GM18519 (cell line): ENCODE measurements around the gene TOR1AIP1.

Experiments
- ATAC-seq: cut with Tn5 transposase; IDR thresholded peaks from one replicate; pipeline ENCODE4 v1.9.1; 2021; ENCODE audit warnings: mild to moderate bottlenecking, moderate library complexity; ENCODE audit not compliant: unreplicated experiment, low FRiP score

The TOR1AIP1 gene

DNA sequence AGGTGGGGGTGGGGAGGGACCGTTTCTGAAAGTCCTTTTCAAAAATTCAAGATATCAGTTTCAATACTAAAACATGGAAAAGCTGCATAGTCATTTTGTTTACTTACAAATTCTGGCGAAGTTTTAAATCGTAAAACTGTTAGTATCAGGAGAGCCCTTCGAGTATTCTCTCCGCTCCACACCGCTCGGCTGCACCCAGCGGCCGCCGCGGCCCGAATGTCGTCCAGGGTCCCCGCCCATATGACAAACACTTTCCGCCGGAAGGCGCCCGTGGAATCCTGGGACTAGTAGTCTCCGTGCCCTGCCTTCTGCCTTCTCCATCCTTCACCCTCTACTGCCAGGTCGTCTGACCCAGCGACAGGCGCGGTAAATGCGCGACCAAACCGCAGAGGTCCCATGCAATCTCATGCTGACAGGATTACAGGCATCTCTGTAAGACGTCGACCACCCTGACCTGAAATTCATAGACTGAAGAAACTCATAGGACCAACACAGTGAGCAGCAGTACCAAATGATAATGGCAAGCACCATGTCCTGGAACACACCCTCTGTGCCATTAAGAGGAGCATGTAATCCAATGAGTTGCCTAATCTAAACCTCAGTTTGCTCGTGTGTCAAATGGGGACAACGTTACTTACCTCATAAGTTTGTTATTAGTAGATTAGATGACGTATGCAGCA lies 4.4 kb upstream of the TOR1AIP1 start, which contains the start of gene TOR1AIP2:
TOR1AIP2 (minus strand) TSS at position 218 of the 680 bp plus-strand sequence. CDS start 25,138 bp downstream, outside the sequence.
- ATAC-seq, result peak; percentile 41

DNA sequence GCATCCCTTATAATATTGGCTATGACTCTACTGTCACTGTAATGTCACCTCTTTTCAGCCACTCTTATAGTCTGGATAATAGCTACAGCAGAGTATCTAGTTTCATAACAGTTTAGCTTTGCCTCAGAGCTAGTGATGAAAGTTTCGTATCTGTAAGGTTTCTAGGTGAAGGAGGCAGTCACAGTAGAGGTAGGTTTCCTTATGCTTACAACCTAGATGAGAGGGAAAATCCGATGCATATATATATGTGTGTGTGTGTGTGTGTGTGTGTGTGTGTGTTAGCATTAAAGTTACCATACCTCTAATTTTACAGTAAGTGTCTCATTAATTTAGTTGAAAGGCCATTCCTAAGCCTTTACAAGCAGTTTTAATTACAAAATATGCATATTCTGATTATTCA lies 2.3 kb upstream of the TOR1AIP1 start:
- no peak for ATAC-seq

DNA sequence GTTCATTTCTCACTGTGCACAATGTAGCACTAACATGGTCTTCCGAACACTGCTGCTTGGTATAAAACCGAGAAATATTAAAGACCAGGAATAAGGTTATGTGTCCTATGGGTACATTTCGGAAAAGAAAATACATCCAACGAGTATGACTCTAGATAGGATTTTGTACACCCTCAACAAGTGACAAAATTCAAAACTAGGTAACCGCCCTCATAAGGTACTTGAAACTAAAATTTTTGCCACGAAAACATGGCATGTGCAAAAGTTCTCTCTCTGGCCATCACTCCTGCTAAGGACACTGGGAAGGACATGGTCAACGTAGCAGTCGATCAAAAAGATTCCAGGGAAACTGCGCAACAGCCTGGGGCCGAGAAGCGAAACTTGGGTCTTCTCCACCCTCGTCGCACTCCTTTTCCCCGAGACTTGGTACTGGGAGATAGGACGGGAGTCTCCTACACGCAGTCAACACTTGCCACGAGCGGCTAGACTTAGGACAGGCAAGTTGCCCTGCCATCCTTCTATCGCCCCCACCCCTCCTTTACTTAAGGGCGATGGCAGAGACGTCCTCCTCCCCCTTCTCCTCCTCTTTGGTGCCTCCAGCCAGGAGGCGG lies 338 bp upstream of the TOR1AIP1 start:
- ATAC-seq, result no peak

DNA sequence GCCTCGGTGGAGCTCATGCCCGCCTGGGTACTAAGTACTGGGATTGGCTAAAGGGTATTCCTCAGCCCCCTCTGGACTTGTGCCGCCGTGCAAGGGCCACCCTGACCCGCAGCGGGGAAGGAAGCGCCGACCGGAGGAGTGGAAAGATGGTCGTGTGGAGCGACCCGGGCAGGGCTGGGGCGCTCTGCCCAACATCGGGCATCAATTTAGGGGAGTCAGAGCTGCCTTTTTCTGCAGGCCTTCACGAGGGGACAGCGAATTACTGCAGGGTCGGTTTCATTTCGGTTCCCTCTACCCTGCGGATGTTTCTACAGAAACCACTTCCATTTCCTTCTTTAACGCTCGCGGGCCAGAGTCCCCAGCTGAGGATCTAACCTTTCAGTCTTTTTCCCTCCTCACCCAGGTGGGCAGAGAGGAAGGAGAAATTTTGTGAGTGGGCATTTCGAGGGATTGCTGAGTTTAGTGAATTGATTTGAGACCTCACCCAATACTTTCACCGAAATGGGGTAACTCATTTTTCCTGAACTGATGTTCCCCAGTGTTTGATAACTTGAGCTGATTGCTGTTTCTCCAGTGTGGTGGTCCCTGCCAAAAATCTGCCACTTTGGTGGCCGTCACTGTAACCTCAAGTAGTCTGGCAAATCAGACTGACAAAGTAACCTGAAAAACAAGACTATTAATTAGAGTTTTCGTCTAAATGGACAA lies 1.1 kb downstream of the TOR1AIP1 start:
- peak; percentile 0 for ATAC-seq

DNA sequence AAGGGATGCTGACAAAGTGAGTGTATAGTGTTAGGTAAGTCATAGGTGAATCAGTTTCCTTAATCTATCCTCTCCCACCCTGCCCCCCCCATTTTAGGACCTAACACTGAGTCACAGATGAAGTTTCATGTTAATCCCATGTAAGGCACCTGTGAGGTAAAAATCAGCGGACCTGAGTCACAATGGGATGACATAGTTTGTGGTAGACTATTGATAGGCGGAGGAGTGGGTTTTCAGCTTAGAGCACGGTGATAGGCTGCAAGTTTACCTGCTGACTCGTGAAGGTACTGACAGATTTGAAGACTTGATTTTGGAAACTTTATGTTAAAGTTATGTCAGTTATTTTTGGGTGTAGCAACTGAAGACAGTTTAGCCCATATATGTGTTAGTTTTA lies 1.7 kb downstream of the TOR1AIP1 start:
- ATAC-seq, result no peak

DNA sequence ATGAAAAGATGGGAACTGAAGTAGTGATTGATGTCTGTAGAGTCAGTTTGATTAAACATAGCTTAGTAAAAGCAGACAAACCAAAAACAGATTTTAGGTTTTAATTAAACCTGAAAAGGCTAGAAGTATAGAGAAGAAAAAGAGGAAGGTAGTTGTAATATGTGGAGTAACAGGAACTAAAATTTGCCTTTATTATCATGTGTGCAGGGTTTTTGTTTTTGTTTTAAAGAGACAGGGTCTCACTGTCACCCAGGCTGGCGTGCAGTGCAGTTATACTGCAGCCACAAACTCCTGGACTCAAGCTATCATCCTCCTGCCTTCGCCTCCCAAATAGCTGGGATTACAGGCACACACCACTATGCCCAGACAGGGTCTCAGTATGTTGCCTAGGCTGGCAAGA lies 6.0 kb downstream of the TOR1AIP1 start:
- ATAC-seq, result no peak

DNA sequence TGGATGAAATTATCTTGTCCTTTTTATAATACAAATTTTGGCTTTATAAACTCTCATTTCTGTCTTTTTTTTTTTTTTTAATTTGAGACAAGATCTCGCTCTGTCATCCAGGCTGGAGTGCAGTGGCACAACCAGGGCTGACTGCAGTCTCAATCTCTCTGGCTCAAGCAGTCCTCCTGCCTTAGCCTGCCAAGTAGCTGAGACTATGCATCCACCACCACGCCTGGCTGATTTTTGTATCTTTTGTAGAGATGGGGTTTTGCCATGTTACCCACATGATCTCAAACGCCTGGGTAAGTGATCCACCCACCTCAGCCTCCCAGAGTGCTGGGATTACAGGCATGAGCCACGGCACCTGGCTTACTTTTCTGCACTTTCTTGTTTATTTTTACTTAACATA lies 7.5 kb downstream of the TOR1AIP1 start:
- no peak for ATAC-seq

DNA sequence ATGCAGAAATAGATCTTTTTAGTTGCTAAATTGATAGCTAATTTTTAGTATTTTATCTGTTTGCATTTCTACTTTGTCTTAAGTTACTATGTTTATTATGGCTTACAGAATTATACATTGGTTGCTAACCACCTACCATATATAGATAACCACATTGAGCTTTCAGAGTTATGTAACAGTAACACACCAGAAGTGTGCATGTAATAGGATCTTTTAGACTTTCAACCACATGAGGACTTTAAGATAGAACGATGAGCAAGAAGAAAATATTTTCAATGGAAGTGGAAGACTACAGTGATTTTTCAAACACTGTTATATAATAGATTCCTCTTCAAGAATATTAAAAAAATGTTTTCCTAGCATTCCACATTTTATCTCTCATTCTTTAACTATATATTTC lies 28.8 kb downstream of the TOR1AIP1 start:
- no peak for ATAC-seq

DNA sequence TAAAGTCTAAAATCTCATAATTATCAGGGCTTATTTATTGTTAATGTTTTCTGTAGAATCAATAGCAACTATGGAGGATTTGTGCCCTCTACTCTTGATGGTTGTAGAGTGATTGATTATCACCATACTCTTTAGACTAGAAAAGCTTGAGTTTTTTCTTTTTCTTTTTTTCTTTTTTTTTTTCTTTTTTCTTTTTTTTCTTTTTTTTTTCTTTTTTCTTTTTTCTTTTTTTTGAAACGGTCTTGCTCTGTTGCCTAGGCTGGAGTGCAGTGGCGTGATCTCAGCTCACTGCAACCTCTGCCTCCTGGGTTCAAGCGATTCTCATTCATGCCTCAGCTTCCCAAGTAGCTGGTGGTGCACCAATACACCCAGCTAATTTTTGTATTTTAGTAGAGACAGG lies 29.7 kb downstream of the TOR1AIP1 start:
- no peak for ATAC-seq

DNA sequence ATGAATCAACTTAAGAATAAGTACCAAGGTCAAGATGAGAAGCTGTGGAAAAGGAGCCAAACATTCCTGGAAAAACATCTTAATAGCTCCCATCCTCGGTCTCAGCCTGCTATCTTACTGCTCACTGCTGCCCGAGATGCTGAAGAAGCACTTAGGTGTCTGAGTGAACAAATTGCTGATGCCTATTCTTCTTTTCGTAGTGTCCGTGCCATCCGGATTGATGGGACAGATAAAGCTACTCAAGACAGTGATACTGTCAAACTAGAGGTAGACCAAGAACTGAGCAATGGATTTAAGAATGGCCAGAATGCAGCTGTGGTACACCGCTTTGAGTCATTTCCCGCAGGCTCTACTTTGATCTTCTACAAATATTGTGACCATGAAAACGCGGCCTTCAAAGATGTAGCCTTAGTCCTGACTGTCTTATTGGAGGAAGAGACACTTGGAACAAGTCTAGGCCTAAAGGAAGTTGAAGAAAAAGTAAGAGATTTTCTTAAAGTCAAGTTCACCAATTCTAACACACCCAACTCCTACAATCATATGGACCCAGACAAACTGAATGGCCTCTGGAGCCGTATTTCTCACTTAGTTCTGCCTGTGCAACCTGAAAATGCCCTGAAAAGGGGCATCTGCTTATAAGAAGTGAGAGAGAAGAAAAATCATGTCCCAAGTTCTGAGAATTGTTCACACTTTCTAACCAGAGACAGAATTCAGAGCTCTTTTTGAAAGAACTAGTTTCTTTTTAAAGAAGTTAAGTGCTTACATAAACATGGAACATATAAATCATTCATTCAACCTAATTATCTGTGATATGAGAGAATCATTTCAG lies 35.7 kb downstream of the TOR1AIP1 start:
- no peak for ATAC-seq

DNA sequence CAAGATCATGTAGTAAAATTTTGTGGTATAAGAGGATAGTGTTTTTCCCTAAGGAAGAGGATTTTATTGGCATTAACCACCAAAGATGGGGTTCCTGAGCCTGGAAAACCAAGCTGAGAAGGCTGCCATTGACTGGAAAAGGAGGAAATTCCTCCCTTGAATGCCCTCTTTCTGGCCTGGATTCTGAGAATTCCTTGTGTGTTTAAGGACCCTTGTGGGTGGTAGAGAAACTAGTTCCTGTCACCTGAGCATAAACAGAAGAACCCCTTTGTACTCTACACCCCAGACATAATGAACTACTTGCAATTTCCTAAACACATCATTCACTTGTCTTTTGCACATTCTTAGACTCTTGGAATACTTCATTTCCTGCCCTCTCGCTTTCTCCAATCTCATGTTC lies 39.4 kb downstream of the TOR1AIP1 start:
- no peak for ATAC-seq

DNA sequence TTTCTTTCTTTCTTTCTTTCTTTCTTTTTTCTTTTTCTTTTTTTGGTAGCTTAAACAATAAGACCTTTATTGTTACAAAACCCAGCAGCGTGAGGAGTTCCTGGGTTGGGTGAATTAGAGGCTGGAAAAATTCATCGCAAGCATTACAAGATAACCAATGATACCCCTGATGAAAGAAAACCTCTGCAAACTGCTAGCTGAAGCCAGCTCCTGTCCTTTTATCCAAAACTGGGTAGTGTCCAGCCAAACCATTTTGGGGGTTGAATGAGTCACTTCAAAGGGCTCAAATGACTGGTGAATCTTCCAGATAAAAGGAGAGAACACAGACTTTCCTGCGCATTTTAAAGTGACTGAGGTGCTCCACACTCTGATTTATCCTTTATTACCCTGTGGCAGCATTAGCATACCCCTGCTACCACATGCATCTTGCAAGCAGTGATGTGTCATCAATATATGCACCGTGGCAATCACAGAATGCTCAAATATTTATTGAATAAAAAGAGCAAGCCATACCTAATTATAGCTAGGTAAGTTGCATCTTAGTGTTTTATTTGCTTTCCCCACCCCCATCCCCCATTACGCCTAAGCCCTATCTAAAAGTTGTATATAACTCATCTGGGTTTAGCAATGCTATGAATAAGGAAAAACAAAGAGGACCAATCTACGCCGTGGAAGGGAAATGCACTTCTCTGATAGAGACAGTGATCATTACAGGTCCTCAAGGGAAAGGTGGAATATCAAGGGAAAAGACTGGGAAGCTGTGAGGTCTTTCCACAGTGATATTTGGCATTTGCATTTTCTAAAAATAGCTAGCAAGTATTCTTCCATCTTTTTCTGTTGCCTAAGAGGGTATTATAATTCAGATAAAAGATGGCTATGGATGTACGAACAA lies 40.1 kb downstream of the TOR1AIP1 start:
- ATAC-seq, result no peak

DNA sequence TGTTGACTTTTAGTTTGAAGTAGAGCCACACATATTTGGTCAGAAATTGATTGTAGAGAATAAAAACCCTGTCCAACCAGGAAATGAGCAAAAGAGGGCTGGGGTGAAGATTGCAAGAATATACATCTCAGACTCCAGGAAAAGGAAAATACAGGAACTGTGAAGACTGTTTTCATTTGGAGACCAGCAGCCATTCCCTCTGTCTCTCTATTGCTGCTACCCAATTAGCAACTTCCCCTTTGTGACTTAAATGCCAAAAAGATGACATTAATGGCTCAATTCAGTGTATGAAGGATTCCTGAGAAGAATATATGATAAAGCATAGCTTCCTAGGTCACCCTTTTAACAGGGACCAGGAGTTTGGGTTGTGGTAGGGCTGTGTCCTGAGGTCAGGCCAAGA lies 40.9 kb downstream of the TOR1AIP1 start:
- ATAC-seq, result no peak

DNA sequence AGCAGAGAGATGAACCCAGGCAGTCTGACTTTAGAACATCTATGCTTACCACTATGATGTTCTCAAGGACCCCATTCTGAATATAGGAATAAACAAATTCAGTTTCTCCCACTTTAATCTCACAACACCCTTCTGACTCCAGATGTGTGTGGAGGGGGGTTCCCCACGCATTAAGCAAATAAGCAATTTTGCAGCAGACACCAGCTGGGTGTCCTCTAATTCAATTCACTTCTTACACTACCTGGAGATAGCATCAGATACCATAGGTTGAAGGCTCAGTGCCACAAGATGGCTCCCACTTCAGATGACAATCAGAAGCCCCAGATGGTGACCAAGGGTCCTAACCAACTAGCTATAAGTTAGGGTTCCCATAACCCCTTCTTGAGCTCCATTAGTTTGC lies 42.2 kb downstream of the TOR1AIP1 start:
- no peak for ATAC-seq

DNA sequence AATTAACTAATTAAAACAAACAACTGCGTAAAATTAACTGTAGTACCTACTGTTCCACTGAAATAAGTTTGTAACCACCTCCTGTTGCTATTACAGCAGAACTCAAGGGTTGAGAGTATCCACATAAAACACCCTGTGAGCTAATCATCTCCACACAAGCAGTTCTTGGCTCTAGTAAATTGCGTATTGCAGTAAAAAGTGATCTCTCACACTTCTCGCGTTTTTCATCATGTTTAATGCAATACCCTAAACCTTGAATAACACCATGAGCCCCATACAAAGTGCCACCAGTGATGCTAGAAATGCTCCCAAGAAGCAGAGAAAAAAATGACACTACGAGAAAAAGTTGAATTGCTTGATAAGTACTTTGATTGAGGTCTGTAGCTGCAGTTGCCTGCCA lies 43.2 kb downstream of the TOR1AIP1 start:
- no peak for ATAC-seq

DNA sequence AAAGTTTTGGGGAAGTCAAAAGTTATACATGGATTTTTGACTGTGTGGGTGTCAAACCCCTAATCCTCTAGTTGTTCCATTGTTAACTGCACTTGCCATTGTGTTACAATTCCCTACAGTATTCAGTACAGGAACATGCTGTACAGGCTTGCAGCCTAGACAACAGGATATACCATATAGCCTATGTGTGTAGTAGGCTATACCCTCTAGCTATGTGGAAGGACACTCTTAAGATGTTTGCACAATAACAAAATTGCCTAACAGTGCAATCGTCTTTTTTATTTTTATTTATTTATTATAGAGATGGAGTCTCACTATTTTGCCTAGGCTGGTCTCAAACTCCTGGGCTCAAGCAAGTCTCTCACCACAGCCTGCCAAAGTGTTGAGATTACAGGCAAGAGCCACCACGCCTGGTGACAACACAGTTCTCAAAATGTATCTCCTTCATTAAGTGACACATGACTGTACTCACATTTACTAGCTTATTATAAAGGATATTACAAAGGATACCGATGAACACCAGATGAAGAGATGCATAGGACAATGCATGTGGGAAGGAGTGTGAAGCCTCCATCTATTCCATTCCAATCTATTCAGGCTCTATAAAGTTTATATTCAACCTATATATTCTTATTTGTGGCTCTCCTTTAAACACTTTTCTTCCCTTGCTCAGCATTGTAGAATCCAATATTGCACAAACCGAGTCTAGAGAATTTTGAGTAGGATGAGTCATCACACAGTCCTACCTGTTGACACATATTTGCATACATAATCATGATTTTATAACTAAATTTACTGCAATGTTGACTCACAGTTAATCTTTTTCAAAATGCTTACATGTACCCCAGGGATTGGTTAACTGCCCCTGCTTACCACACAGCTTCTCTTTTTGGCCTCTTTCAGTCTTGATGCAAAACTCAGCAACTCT lies 44.1 kb downstream of the TOR1AIP1 start:
- ATAC-seq, result no peak

DNA sequence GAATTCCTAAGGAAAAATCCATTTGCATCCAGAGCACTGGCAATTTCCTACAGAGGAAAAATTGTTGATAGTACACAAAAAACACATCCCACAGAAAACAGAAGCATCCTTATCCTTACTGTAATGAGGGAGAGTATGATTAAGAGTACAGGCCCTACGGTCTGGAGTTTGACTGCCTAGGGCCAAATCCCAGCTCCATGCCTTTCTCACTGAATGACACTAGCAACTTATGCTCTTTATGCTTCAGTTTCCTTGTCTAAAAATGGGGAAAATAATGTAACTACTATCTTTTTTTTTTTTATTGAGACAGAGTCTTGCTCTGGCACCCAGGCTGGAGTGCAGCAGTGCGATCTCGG lies 44.7 kb downstream of the TOR1AIP1 start:
- ATAC-seq, result no peak

DNA sequence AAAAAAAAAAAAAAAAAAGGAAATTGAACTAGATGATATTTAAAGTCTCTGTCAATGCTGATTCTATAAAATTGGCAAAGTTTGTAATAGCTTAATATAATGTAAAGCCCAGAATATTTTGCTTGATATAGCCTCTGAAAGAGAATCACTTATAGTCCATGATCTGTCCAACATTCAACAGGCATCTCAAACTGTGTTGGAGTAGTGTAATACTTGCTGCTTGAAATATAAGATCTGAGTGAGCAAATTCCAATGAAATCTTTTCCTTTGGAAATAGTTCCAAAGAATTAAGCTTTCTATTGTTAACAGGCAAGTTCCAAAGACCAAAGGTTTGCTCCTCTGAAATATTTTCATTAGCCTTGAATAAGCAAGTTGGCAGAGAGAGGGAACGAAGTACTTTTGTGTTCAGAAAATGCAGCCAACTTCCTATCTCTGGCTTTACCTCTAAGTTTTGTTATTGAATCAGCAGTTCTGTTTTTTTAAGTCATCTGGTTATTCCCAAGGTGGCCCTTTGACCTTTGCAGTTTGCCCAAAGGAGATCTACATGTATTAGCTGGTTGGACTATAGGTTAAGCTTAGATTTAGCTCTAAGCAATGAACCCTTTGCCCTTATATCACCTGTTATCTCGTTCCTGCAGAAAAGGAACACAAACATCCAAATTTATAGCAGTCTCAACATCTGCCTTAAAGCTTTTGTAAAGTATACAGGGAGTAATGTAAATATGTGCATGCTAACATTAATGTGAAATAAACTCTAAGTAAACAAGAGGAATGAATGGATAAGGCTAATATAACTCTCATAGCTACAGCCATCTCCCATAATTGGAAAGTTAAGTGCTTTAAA lies 48.1 kb downstream of the TOR1AIP1 start:
- no peak for ATAC-seq
